Upper lobe of right lung (tissue), 1 donor: Measurements from ENCODE around the gene HOXB3. TPM values are rescaled to one million over a fixed set of nuclear protein-coding genes. Genes with fewer than 3 reads are reported as not detected.

Experiments
- ATAC-seq: fragments of 200-7000 bp; cut with Tn5 transposase; one replicate; pipeline ENCODE4 v1.9.1; 2020; ENCODE audit warnings: mild to moderate bottlenecking, moderate library complexity
- DNase-seq: peaks from one replicate; pipeline ENCODE4 v3.0.0-alpha.2; 2020
- H3K27ac ChIP-seq: fragments of 200-600 bp; one replicate; pipeline ENCODE4 v1.8.0; 2022
- H3K27me3 ChIP-seq: fragments of 200-600 bp; one replicate; pipeline ENCODE4 v1.8.0; 2022; ENCODE audit warnings: mild to moderate bottlenecking
- H3K36me3 ChIP-seq: fragments of 200-600 bp; one replicate; pipeline ENCODE4 v1.8.0; 2022
- H3K4me1 ChIP-seq: fragments of 200-600 bp; one replicate; pipeline ENCODE4 v1.8.0; 2022
- H3K4me3 ChIP-seq: fragments of 200-600 bp; one replicate; pipeline ENCODE4 v1.8.0; 2022; ENCODE audit warnings: mild to moderate bottlenecking
- H3K9me3 ChIP-seq: fragments of 200-600 bp; one replicate; pipeline ENCODE4 v1.8.0; 2022
- intact Hi-C: fragments of 100-400 bp; cut with DNase I; formaldehyde crosslinking; loops from one replicate; pipeline ENCODE4 v1.11.0; 2022
- total RNA-seq: library from RNA; stranded (reverse); fragmentation: NEBNext Ultra II Directional; extraction: Animal tissue kit (Norgen Biotek cat#: 25700); gene quantifications from one replicate; pipeline ENCODE4 v1.2.1, GENCODE V29; 2021
- TF ChIP-seq, protein P1 (sequence below): fragments of 200-600 bp; IDR thresholded peaks from one replicate; pipeline ENCODE4 v1.8.0; 2022; ENCODE audit warnings: antibody characterized with exemption
- donor health status: DM: no; HTN: yes; CAD: no; lungs with severe emphysema.

The HOXB3 gene
- total RNA-seq, 1 donor from 2014 or later = 13.3 TPM

DNA sequence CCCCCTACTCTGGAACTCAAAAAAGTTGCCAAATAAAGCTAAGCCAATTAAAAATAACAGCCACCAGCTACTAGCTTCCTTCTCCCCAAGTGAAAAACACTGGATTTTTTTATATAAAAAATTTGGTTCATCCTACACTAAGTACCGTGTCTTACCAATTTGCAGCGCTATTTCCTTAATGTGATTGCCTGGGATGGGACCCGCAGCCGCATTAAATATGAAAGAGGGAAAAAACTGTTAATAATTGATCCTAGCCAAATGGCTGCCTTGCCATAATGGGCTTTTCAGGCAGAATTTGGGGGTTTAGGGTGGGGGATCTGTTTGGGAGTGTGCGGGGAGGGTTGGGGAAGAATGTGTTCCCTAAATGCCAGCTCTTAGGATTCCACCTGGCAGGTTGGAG, 34.1 kb upstream of the HOXB3 start:
- H3K27me3 ChIP-seq = peaks cover 100% of the 10 kb centered on the region
- H3K4me1 ChIP-seq = peaks cover 22% of the 10 kb centered on the region
- no peak overlapping the region for H3K4me3 ChIP-seq
- DNase-seq = no peak
- no peak overlapping the region for H3K27ac ChIP-seq
- no peak for ATAC-seq
- H3K9me3 ChIP-seq = no peaks in the 10 kb centered on the region
- intact Hi-C loops = loop anchor here (10.0 kb wide), 1 partner anchor 309 kb away; no protein-coding TSS in a partner anchor
- TF ChIP-seq, protein P1, sequence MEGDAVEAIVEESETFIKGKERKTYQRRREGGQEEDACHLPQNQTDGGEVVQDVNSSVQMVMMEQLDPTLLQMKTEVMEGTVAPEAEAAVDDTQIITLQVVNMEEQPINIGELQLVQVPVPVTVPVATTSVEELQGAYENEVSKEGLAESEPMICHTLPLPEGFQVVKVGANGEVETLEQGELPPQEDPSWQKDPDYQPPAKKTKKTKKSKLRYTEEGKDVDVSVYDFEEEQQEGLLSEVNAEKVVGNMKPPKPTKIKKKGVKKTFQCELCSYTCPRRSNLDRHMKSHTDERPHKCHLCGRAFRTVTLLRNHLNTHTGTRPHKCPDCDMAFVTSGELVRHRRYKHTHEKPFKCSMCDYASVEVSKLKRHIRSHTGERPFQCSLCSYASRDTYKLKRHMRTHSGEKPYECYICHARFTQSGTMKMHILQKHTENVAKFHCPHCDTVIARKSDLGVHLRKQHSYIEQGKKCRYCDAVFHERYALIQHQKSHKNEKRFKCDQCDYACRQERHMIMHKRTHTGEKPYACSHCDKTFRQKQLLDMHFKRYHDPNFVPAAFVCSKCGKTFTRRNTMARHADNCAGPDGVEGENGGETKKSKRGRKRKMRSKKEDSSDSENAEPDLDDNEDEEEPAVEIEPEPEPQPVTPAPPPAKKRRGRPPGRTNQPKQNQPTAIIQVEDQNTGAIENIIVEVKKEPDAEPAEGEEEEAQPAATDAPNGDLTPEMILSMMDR = no peak
- no peaks in the 10 kb centered on the region for H3K36me3 ChIP-seq

DNA sequence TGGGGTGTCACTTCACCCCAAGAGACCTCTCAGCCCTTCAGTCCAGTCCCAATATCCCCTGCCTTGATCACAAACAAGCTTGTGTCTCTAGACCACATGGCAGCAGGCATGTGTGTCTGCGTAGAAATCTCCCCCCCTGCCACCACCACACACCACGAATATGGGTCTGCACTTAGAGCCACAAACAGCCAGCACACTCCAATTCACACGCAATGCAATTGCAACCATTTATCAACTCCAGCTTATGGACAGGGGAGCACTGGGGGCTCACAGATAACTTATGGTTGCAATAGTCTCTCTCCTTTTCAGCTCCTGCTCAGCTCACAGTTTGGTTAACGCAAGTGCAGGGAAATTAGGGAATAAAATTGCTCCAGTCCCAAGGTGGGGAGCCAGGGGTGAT, 33.5 kb upstream of the HOXB3 start:
- no peaks in the 10 kb centered on the region for H3K9me3 ChIP-seq
- peaks cover 22% of the 10 kb centered on the region for H3K4me1 ChIP-seq
- intact Hi-C loops = loop anchor here (10.0 kb wide), 1 partner anchor 309 kb away; no protein-coding TSS in a partner anchor
- peaks cover 100% of the 10 kb centered on the region for H3K27me3 ChIP-seq
- ATAC-seq = no peak
- no peaks in the 10 kb centered on the region for H3K36me3 ChIP-seq
- TF ChIP-seq, protein P1 = no peak
- H3K4me3 ChIP-seq = no peak overlapping the region
- DNase-seq = no peak
- H3K27ac ChIP-seq = no peak overlapping the region

DNA sequence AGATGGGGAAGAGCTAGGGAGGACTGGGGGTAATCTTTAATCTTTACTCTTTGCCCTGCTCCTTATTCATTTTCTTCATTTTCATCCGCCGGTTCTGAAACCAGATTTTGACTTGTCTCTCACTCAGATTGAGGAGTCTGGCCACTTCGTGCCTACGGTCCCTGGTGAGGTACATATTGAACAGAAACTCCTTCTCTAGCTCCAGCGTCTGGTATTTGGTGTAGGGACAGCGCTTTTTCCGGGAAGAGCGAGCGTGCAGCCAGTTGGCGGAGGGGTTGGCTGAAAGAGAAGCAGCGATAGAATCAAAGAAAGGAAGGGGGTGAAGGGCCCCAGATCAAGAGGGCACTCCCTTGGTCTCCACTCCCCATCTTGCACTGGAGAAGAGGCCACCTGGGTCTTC, 32.8 kb upstream of the HOXB3 start:
- H3K27me3 ChIP-seq = peaks cover 100% of the 10 kb centered on the region
- no peak overlapping the region for H3K27ac ChIP-seq
- ATAC-seq = no peak
- H3K9me3 ChIP-seq = no peaks in the 10 kb centered on the region
- intact Hi-C loops = loop anchor here (10.0 kb wide), 1 partner anchor 308 kb away; no protein-coding TSS in a partner anchor
- H3K36me3 ChIP-seq = no peaks in the 10 kb centered on the region
- TF ChIP-seq, protein P1 = no peak
- no peak overlapping the region for H3K4me3 ChIP-seq
- peaks cover 22% of the 10 kb centered on the region for H3K4me1 ChIP-seq
- no peak for DNase-seq

DNA sequence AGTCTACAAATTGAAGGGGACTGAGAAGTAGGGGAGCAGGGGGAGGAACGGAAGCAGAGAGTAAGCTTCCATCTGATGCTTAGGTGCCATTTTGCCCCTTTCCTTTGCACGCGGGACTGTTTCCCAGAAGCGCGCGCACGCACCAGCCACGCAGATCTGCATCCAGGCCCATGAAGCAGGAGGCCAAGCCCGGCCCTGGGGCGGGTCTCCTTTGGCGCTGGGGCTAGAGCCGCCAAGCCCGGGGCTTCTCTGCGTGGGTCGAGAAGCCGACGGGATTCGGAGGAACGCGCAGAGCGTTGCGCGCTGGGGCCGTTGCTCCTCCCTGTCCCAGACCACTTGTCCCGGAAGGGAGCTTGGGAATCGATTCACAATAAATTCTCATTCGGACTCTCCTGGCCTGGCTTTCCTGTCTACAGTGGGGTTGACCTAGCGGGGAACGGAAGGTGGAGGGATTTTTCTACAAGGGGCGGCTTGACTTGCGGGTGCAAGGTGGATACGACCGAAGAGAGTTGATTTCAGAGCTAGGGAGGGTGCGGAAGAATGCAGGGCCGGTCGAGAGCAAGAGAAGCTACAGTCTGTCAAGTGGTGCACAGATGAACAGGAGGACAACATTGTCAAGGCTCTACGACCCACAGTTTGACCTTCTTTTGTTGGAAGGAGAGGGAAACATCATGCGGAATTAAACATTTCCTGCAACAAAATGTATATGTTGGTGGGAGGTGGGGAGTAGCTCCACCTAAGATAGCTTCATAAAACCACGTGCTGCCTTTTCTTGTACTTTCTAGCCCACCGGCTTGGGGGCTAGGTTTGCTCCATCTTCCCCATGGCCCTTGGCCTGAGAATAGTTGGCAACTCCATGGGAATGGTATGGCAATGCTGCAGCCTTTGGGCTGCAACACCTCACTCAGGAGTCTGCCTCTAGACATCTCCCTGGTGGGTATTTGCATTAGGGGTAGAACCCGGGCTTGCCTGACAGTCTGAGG, 31.7 kb upstream of the HOXB3 start:
- no peak for DNase-seq

DNA sequence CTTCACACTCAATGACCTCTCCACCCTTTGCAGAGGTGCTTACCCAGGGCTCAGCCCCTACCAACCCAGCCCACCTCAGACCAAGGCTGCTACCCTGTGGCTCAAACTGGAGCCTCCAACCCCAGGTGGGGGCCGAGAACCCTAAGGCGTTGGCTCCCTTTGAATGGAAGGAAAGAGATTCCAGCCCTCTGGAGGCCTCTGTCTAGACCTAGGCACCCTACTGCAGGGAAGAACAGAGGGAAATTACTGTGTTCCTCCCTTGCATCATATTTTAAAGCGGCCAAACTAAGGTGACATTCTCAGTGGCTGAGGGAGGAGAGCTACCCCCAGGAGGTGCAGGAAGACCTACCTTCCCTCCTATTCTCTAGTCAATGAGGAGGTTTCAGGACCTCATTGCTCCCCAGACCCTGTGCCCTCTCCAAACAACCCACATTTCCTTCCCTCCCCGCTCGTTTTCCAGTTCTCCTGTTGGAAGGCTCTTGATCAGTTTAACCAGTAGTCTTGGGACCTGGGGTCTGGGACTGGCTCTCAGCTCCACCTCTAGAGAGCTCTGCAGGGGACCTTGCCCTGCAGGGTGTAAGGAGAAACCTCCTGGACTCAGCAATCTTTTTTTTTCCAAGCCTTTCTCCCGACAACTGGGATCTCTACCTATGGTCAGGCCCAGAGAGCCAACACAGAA, 30.6 kb upstream of the HOXB3 start:
- Histone ChIP-seq H3K9me3 (no peaks in the 10 kb centered on the region), H3K4me1 (peaks cover 10% of the 10 kb centered on the region), H3K4me3 (no peak overlapping the region), H3K27me3 (peaks cover 100% of the 10 kb centered on the region), H3K36me3 (no peaks in the 10 kb centered on the region), H3K27ac (no peak overlapping the region)
- intact Hi-C loops = loop anchor here (10.0 kb wide), 1 partner anchor 306 kb away; no protein-coding TSS in a partner anchor
- no peak for DNase-seq
- TF ChIP-seq, protein P1 = no peak
- ATAC-seq = no peak

More for the DNA sequence above, 31.7 kb upstream of the HOXB3 start:
- no peaks in the 10 kb centered on the region for H3K9me3 ChIP-seq
- no peaks in the 10 kb centered on the region for H3K36me3 ChIP-seq
- peaks cover 21% of the 10 kb centered on the region for H3K4me1 ChIP-seq
- H3K27me3 ChIP-seq = peaks cover 100% of the 10 kb centered on the region
- TF ChIP-seq, protein P1 = no peak
- H3K4me3 ChIP-seq = no peak overlapping the region
- no peak for ATAC-seq
- intact Hi-C loops = loop anchor here (10.0 kb wide), 1 partner anchor 307 kb away; no protein-coding TSS in a partner anchor
- no peak overlapping the region for H3K27ac ChIP-seq
